Measurements from ENCODE around the gene HOXA6. TPM values are rescaled to one million over a fixed set of nuclear protein-coding genes. Genes with fewer than 3 reads are reported as not detected.
A peak's percentile ranks its signal among the peaks of the same experiment; 100 is the strongest.

HOXA6 gene
- total RNA-seq, 1 experiment from 2014 or later: not detected

DNA sequence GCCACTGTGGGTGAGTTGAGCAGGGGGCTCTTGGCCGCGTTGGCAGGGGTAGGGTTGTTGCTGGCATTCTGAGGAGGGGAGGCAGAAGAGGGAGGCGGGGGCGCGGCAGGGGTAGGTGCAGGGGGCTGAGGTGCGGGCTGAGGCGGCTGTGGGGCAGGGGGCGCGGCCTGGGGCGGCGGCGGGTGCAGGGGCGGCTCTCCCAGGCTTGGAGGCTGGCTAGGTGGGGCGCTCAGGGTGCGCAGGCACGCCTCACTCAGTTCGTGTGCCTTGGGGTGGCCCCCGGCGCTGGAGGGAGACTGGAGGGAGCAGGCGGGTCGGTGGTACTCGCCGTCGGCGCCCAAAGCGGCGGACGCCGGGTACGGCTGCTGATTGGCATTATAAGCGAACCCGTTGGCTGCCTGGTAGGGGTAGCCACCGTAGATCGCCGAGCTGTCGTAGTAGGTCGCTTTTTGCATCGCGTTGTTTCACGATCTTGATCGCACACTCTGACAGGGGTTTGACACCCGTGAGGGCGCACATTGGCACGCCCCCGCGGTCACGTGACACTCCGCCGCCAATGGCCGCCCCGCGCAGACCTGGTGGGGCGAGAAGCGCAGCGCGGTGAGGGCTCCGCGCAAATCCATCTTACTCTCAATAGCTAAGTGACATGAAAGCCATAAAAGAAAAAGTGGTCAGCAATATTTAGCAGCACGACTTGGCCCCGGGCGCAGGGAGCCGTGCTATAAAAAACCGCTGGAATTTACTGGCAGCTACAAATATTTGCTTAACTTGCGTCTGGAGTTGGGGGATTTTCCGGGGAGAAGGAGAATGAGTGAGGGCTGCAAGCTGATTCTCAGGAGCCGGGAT, 37.2 kb downstream of the HOXA6 start (continued):
- TF ChIP-seq, protein P1, sequence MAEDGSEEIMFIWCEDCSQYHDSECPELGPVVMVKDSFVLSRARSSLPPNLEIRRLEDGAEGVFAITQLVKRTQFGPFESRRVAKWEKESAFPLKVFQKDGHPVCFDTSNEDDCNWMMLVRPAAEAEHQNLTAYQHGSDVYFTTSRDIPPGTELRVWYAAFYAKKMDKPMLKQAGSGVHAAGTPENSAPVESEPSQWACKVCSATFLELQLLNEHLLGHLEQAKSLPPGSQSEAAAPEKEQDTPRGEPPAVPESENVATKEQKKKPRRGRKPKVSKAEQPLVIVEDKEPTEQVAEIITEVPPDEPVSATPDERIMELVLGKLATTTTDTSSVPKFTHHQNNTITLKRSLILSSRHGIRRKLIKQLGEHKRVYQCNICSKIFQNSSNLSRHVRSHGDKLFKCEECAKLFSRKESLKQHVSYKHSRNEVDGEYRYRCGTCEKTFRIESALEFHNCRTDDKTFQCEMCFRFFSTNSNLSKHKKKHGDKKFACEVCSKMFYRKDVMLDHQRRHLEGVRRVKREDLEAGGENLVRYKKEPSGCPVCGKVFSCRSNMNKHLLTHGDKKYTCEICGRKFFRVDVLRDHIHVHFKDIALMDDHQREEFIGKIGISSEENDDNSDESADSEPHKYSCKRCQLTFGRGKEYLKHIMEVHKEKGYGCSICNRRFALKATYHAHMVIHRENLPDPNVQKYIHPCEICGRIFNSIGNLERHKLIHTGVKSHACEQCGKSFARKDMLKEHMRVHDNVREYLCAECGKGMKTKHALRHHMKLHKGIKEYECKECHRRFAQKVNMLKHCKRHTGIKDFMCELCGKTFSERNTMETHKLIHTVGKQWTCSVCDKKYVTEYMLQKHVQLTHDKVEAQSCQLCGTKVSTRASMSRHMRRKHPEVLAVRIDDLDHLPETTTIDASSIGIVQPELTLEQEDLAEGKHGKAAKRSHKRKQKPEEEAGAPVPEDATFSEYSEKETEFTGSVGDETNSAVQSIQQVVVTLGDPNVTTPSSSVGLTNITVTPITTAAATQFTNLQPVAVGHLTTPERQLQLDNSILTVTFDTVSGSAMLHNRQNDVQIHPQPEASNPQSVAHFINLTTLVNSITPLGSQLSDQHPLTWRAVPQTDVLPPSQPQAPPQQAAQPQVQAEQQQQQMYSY (CRISPR knock-in tag; IDR thresholded peaks at IDR 0.05): no peak

DNA sequence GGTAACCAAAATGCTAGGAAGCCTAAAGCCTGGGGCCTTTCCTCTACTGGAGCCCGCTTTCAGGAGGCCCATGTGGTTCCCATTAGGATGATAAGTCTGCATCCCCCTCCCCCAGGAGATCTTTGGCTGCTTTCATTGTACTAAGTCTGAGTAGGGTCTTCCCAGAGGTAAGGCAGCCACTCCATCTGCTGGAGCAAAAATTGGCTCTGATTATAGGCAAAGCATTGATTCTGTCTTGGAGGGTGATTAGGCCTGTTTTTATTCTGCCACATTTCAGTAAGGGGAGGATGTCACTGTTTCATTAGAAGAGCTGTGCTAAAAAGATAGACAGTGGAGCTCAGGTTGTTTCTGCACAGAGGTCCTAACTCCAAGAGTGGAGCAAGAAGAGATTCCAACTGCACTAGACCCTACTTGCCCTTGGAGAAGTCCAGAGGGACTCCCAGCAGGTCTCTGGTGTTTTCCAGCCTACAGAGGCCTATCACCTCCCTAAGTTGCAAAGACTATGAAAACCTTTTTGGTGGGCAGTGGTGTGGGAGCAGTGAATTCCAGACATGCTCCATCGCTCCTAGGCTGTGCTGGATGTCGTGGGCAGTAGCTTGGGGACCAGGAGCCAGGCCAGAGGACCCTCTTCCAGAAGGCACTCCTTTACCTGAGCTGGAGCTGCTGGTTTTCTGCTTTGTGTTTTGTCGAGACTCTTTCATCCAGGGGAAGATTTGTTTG, 37.9 kb downstream of the HOXA6 start:
- DNase-seq (ENCODE audit: low spot score) (no peak), ATAC-seq (no peak)
- H3K27ac Mint-ChIP-seq: no peak overlapping the region
- POLR2A ChIA-PET: interaction anchor here (0.8 kb wide), 1 partner anchor 7 kb away, joined by 3 read pairs; no protein-coding TSS in a partner anchor
- H3K9me3 Mint-ChIP-seq: no peaks in the 10 kb centered on the region
- CTCF ChIA-PET: interaction anchor here (1.0 to 1.9 kb wide), 6 partner anchors 11 to 266 kb away, joined by 3 to 4 read pairs (median 4); partner anchors contain the start of gene HOXA1
- TF ChIP-seq, protein P2, sequence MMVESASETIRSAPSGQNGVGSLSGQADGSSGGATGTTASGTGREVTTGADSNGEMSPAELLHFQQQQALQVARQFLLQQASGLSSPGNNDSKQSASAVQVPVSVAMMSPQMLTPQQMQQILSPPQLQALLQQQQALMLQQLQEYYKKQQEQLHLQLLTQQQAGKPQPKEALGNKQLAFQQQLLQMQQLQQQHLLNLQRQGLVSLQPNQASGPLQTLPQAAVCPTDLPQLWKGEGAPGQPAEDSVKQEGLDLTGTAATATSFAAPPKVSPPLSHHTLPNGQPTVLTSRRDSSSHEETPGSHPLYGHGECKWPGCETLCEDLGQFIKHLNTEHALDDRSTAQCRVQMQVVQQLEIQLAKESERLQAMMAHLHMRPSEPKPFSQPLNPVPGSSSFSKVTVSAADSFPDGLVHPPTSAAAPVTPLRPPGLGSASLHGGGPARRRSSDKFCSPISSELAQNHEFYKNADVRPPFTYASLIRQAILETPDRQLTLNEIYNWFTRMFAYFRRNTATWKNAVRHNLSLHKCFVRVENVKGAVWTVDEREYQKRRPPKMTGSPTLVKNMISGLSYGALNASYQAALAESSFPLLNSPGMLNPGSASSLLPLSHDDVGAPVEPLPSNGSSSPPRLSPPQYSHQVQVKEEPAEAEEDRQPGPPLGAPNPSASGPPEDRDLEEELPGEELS (CRISPR knock-in tag; IDR thresholded peaks at IDR 0.05): no peak
- TF ChIP-seq HMGA2 (CRISPR knock-in tag; IDR thresholded peaks at IDR 0.05) (no peak), CREM (CRISPR knock-in tag; IDR thresholded peaks at IDR 0.05) (no peak), JUN (CRISPR knock-in tag; IDR thresholded peaks at IDR 0.05) (no peak), NR3C1 (CRISPR knock-in tag; conservative IDR thresholded peaks at IDR 0.05; ENCODE audit: low read depth) (no peak)
- TF ChIP-seq, protein P3, sequence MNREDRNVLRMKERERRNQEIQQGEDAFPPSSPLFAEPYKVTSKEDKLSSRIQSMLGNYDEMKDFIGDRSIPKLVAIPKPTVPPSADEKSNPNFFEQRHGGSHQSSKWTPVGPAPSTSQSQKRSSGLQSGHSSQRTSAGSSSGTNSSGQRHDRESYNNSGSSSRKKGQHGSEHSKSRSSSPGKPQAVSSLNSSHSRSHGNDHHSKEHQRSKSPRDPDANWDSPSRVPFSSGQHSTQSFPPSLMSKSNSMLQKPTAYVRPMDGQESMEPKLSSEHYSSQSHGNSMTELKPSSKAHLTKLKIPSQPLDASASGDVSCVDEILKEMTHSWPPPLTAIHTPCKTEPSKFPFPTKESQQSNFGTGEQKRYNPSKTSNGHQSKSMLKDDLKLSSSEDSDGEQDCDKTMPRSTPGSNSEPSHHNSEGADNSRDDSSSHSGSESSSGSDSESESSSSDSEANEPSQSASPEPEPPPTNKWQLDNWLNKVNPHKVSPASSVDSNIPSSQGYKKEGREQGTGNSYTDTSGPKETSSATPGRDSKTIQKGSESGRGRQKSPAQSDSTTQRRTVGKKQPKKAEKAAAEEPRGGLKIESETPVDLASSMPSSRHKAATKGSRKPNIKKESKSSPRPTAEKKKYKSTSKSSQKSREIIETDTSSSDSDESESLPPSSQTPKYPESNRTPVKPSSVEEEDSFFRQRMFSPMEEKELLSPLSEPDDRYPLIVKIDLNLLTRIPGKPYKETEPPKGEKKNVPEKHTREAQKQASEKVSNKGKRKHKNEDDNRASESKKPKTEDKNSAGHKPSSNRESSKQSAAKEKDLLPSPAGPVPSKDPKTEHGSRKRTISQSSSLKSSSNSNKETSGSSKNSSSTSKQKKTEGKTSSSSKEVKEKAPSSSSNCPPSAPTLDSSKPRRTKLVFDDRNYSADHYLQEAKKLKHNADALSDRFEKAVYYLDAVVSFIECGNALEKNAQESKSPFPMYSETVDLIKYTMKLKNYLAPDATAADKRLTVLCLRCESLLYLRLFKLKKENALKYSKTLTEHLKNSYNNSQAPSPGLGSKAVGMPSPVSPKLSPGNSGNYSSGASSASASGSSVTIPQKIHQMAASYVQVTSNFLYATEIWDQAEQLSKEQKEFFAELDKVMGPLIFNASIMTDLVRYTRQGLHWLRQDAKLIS (CRISPR knock-in tag; IDR thresholded peaks at IDR 0.05; ENCODE audit: borderline replicate concordance): no peak
- TF ChIP-seq, protein P4, sequence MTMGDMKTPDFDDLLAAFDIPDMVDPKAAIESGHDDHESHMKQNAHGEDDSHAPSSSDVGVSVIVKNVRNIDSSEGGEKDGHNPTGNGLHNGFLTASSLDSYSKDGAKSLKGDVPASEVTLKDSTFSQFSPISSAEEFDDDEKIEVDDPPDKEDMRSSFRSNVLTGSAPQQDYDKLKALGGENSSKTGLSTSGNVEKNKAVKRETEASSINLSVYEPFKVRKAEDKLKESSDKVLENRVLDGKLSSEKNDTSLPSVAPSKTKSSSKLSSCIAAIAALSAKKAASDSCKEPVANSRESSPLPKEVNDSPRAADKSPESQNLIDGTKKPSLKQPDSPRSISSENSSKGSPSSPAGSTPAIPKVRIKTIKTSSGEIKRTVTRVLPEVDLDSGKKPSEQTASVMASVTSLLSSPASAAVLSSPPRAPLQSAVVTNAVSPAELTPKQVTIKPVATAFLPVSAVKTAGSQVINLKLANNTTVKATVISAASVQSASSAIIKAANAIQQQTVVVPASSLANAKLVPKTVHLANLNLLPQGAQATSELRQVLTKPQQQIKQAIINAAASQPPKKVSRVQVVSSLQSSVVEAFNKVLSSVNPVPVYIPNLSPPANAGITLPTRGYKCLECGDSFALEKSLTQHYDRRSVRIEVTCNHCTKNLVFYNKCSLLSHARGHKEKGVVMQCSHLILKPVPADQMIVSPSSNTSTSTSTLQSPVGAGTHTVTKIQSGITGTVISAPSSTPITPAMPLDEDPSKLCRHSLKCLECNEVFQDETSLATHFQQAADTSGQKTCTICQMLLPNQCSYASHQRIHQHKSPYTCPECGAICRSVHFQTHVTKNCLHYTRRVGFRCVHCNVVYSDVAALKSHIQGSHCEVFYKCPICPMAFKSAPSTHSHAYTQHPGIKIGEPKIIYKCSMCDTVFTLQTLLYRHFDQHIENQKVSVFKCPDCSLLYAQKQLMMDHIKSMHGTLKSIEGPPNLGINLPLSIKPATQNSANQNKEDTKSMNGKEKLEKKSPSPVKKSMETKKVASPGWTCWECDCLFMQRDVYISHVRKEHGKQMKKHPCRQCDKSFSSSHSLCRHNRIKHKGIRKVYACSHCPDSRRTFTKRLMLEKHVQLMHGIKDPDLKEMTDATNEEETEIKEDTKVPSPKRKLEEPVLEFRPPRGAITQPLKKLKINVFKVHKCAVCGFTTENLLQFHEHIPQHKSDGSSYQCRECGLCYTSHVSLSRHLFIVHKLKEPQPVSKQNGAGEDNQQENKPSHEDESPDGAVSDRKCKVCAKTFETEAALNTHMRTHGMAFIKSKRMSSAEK (CRISPR knock-in tag; IDR thresholded peaks at IDR 0.05; ENCODE audit: borderline replicate concordance): no peak
- TF ChIP-seq, protein P5, sequence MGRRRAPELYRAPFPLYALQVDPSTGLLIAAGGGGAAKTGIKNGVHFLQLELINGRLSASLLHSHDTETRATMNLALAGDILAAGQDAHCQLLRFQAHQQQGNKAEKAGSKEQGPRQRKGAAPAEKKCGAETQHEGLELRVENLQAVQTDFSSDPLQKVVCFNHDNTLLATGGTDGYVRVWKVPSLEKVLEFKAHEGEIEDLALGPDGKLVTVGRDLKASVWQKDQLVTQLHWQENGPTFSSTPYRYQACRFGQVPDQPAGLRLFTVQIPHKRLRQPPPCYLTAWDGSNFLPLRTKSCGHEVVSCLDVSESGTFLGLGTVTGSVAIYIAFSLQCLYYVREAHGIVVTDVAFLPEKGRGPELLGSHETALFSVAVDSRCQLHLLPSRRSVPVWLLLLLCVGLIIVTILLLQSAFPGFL (CRISPR knock-in tag; IDR thresholded peaks at IDR 0.05; ENCODE audit: borderline replicate concordance): no peak
- TF ChIP-seq, protein P6, sequence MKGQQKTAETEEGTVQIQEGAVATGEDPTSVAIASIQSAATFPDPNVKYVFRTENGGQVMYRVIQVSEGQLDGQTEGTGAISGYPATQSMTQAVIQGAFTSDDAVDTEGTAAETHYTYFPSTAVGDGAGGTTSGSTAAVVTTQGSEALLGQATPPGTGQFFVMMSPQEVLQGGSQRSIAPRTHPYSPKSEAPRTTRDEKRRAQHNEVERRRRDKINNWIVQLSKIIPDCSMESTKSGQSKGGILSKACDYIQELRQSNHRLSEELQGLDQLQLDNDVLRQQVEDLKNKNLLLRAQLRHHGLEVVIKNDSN (CRISPR knock-in tag; IDR thresholded peaks at IDR 0.05): no peak
- H3K4me1 Mint-ChIP-seq: peaks cover 26% of the 10 kb centered on the region
- peak overlapping the region; percentile 54 for H3K4me3 Mint-ChIP-seq
- no peaks in the 10 kb centered on the region; the same call in 1 of the 2 replicates for H3K36me3 Mint-ChIP-seq
- H3K27me3 Mint-ChIP-seq (ENCODE audit: low read depth): peaks cover 95% of the 10 kb centered on the region
